WTC11 (cell line): ENCODE data around the gene SERPINB1. TPM values are rescaled to one million over a fixed set of nuclear protein-coding genes. Genes with fewer than 3 reads are reported as not detected.

Experiments used
- ATAC-seq: fragments of 200-7000 bp; cut with Tn5 transposase; 2 replicates; pipeline ENCODE4 v1.10.0; 2021; ENCODE audit warnings: mild to moderate bottlenecking, moderate library complexity
- CTCF ChIA-PET: fragments of 300-600 bp; sonication (Branson Sonifier 250); formaldehyde crosslinking; loops from one replicate; lab custom pipeline; 2021; ENCODE audit warnings: antibody characterized with exemption; lab: Charles Lee
- POLR2A ChIA-PET: fragments of 350-600 bp; sonication (Branson Sonifier 250); formaldehyde crosslinking; loops from one replicate; lab custom pipeline; 2021; ENCODE audit warnings: antibody characterized with exemption; lab: Charles Lee
- DNase-seq: peaks from one replicate; pipeline ENCODE4 v3.0.0; 2021; ENCODE audit warnings: low spot score
- H3K27ac Mint-ChIP-seq: 2 replicates; pipeline ENCODE4 v1.8.0; 2021; ENCODE audit warnings: mixed read lengths
- H3K27me3 Mint-ChIP-seq: 2 replicates; pipeline ENCODE4 v1.8.0; 2021; ENCODE audit warnings: low read depth, mild to moderate bottlenecking, moderate library complexity, mixed read lengths
- H3K36me3 Mint-ChIP-seq: 2 replicates; pipeline ENCODE4 v1.8.0; 2021; ENCODE audit warnings: mixed read lengths
- H3K4me1 Mint-ChIP-seq: 2 replicates; pipeline ENCODE4 v1.8.0; 2022; ENCODE audit warnings: mixed read lengths
- H3K4me3 Mint-ChIP-seq: 2 replicates; pipeline ENCODE4 v1.8.0; 2021; ENCODE audit warnings: mild to moderate bottlenecking, moderate library complexity, mixed read lengths
- H3K9me3 Mint-ChIP-seq: 2 replicates; pipeline ENCODE4 v1.8.0; 2021; ENCODE audit warnings: mixed read lengths
- ELF4 ChIP-seq: sonication (generic); formaldehyde crosslinking; IDR thresholded peaks from 2 replicates; pipeline ENCODE4 v1.8.1; 2022; ENCODE audit warnings: low read depth, mild to moderate bottlenecking, moderate library complexity, missing genetic modification reagents
- FOXP1 ChIP-seq: sonication (generic); formaldehyde crosslinking; IDR thresholded peaks from 2 replicates; pipeline ENCODE4 v1.8.0; 2022; ENCODE audit warnings: missing genetic modification reagents, mild to moderate bottlenecking, moderate library complexity, borderline replicate concordance
- GRHL2 ChIP-seq: fragments of 250-450 bp; sonication (Bioruptor Pico); IDR thresholded peaks from 2 replicates; pipeline ENCODE4 v1.8.0; 2022; ENCODE audit warnings: mild to moderate bottlenecking, moderate library complexity; ENCODE audit not compliant: insufficient replicate concordance, severe bottlenecking
- IRF2 ChIP-seq: sonication (generic); formaldehyde crosslinking; IDR thresholded peaks from 2 replicates; pipeline ENCODE4 v1.8.0; 2022; ENCODE audit warnings: low read depth, missing genetic modification reagents, borderline replicate concordance
- NR1H2 ChIP-seq: sonication (generic); formaldehyde crosslinking; IDR thresholded peaks from 2 replicates; pipeline ENCODE4 v1.9.0; 2021; ENCODE audit warnings: mild to moderate bottlenecking, moderate library complexity, missing genetic modification reagents
- NR3C1 ChIP-seq: sonication (generic); formaldehyde crosslinking; conservative IDR thresholded peaks from 2 replicates; pipeline ENCODE4 v1.8.1; 2023; ENCODE audit warnings: low read depth, mild to moderate bottlenecking, missing genetic modification reagents
- PRRX2 ChIP-seq: fragments of 250-450 bp; sonication (Bioruptor Pico); IDR thresholded peaks from 2 replicates; pipeline ENCODE4 v1.8.0; 2021; ENCODE audit warnings: mild to moderate bottlenecking
- TEAD1 ChIP-seq: sonication (generic); formaldehyde crosslinking; IDR thresholded peaks from 2 replicates; pipeline ENCODE4 v1.8.0; 2022; ENCODE audit warnings: mild to moderate bottlenecking, missing genetic modification reagents
- TP53 ChIP-seq: sonication (generic); formaldehyde crosslinking; IDR thresholded peaks from 2 replicates; pipeline ENCODE4 v1.8.1; 2023; ENCODE audit warnings: mild to moderate bottlenecking, missing genetic modification reagents
- ZNF423 ChIP-seq: fragments of 250-450 bp; sonication (Bioruptor Pico); IDR thresholded peaks from 2 replicates; pipeline ENCODE4 v2.1.2; 2022; ENCODE audit warnings: mild to moderate bottlenecking, moderate library complexity
- total RNA-seq: library from RNA; stranded (reverse); gene quantifications from 3 replicates; pipeline ENCODE4 v1.2.3, GENCODE V29; 2021
- TF ChIP-seq, protein P1 (sequence below): sonication (generic); formaldehyde crosslinking; IDR thresholded peaks from 2 replicates; pipeline ENCODE4 v1.8.1; 2022; ENCODE audit warnings: low read depth, missing genetic modification reagents, borderline replicate concordance
- TF ChIP-seq, protein P2 (sequence below): sonication (generic); formaldehyde crosslinking; IDR thresholded peaks from 2 replicates; pipeline ENCODE4 v1.8.0; 2022; ENCODE audit warnings: mild to moderate bottlenecking, missing genetic modification reagents
- TF ChIP-seq, protein P3 (sequence below): fragments of 250-450 bp; sonication (Bioruptor Pico); IDR thresholded peaks from 2 replicates; pipeline ENCODE4 v2.1.2; 2022; ENCODE audit warnings: mild to moderate bottlenecking, moderate library complexity
- TF ChIP-seq, protein P4 (sequence below): fragments of 200-600 bp; IDR thresholded peaks from 2 replicates; pipeline ENCODE4 v1.8.0; 2022; ENCODE audit warnings: antibody characterized with exemption
- TF ChIP-seq, protein P5 (sequence below): sonication (generic); formaldehyde crosslinking; IDR thresholded peaks from 2 replicates; pipeline ENCODE4 v1.8.1; 2023; ENCODE audit warnings: mild to moderate bottlenecking, missing genetic modification reagents, moderate library complexity
- TF ChIP-seq, protein P6 (sequence below): sonication (generic); formaldehyde crosslinking; IDR thresholded peaks from 2 replicates; pipeline ENCODE4 v1.8.1; 2022; ENCODE audit warnings: mild to moderate bottlenecking, moderate library complexity, missing genetic modification reagents
- TF ChIP-seq, protein P7 (sequence below): fragments of 250-450 bp; sonication (Bioruptor Pico); IDR thresholded peaks from 2 replicates; pipeline ENCODE4 v1.9.0; 2021; ENCODE audit warnings: moderate library complexity, mild to moderate bottlenecking, inconsistent platforms, borderline replicate concordance

SERPINB1 gene
- total RNA-seq, 1 experiment from 2014 or later = 14.8 TPM

DNA sequence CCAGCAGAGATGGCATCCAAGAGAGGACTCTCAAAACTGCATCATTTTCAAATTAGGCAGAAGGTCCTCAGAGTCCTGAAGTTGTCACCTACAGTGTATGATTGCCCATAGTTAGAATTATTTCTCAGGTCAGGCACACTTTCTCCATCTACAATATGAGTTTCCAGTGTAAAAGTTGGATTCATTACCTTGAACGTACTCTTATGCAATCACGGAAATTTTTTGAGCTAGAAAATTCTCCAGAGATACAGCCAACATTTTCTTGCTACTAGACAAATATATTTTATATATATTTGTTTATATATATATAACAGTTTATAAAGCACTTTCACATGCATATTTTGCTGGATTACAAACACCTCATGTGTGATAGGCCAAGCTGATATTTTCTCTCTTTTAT lies 29.4 kb upstream of the SERPINB1 start:
- ChIA-PET POLR2A (interaction anchor here (0.9 kb wide), 1 partner anchor 81 kb away, joined by 3 read pairs; no protein-coding TSS in a partner anchor), CTCF (interaction anchor here (0.7 to 3.3 kb wide), 5 partner anchors 25 to 118 kb away, joined by 3 to 10 read pairs (median 4); no protein-coding TSS in a partner anchor)
- peaks cover 15% of the 10 kb centered on the region for H3K27me3 Mint-ChIP-seq
- H3K27ac Mint-ChIP-seq = no peak overlapping the region
- peaks cover 14% of the 10 kb centered on the region for H3K9me3 Mint-ChIP-seq
- no peak for TF ChIP-seq ZNF423
- DNase-seq = no peak
- H3K36me3 Mint-ChIP-seq = 0 out of 2 replicates have a peak, but pooled peaks cover 3% of the 10 kb centered on the region
- no peak for ATAC-seq
- H3K4me3 Mint-ChIP-seq = no peak overlapping the region
- H3K4me1 Mint-ChIP-seq = peaks cover 58% of the 10 kb centered on the region

DNA sequence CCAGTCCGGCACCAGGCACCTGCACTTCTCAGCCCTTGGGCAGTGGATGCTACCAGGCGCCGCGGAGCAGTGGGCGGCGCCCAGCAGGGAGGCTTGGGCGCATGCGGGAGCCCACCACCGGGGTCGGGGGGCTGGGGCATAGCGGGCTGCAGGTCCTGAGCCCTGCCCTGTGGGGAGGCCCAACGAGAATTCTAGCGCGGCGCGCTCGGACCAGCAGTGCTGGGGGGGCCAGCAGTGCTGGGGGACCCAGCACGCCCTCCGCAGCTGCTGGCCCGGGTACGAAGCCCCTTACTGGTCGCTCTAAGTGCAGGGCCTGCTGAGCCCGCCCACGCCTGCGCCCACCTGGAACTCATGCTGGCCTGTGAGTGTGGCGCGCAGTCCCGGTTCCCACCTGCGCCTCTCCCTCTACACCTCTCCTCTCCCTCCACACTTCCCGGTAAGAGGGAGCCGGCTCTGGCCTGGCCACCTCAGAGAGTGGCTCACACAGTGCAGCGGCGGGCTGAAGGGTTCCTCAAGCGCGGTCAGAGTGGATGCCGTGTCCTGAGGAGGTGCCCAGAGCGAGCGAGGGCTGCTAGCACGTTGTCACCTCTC lies 28.5 kb upstream of the SERPINB1 start:
- no peak for DNase-seq
- Mint-ChIP-seq H3K36me3 (0 out of 2 replicates have a peak, but pooled peaks cover 3% of the 10 kb centered on the region), H3K4me1 (peaks cover 67% of the 10 kb centered on the region), H3K27me3 (peaks cover 15% of the 10 kb centered on the region), H3K9me3 (peaks cover 14% of the 10 kb centered on the region), H3K4me3 (no peak overlapping the region), H3K27ac (no peak overlapping the region)
- POLR2A ChIA-PET = no interaction called here
- ATAC-seq = 0 out of 2 replicates have a peak, but pooled peaks have one; percentile 11
- CTCF ChIA-PET = interaction anchor here (1.2 to 3.3 kb wide), 6 partner anchors 19 to 82 kb away, joined by 3 to 11 read pairs (median 9); no protein-coding TSS in a partner anchor
- TF ChIP-seq, protein P1, sequence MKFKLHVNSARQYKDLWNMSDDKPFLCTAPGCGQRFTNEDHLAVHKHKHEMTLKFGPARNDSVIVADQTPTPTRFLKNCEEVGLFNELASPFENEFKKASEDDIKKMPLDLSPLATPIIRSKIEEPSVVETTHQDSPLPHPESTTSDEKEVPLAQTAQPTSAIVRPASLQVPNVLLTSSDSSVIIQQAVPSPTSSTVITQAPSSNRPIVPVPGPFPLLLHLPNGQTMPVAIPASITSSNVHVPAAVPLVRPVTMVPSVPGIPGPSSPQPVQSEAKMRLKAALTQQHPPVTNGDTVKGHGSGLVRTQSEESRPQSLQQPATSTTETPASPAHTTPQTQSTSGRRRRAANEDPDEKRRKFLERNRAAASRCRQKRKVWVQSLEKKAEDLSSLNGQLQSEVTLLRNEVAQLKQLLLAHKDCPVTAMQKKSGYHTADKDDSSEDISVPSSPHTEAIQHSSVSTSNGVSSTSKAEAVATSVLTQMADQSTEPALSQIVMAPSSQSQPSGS (CRISPR knock-in tag) = no peak
- TF ChIP-seq GRHL2 (CRISPR knock-in tag) (no peak), PRRX2 (CRISPR knock-in tag) (no peak), IRF2 (CRISPR knock-in tag) (no peak), NR3C1 (CRISPR knock-in tag) (no peak), NR1H2 (CRISPR knock-in tag) (no peak), FOXP1 (no peak), TP53 (no peak), TEAD1 (CRISPR knock-in tag) (no peak), ELF4 (CRISPR knock-in tag) (no peak)
- TF ChIP-seq, protein P2, sequence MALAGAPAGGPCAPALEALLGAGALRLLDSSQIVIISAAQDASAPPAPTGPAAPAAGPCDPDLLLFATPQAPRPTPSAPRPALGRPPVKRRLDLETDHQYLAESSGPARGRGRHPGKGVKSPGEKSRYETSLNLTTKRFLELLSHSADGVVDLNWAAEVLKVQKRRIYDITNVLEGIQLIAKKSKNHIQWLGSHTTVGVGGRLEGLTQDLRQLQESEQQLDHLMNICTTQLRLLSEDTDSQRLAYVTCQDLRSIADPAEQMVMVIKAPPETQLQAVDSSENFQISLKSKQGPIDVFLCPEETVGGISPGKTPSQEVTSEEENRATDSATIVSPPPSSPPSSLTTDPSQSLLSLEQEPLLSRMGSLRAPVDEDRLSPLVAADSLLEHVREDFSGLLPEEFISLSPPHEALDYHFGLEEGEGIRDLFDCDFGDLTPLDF = no peak
- TF ChIP-seq, protein P3, sequence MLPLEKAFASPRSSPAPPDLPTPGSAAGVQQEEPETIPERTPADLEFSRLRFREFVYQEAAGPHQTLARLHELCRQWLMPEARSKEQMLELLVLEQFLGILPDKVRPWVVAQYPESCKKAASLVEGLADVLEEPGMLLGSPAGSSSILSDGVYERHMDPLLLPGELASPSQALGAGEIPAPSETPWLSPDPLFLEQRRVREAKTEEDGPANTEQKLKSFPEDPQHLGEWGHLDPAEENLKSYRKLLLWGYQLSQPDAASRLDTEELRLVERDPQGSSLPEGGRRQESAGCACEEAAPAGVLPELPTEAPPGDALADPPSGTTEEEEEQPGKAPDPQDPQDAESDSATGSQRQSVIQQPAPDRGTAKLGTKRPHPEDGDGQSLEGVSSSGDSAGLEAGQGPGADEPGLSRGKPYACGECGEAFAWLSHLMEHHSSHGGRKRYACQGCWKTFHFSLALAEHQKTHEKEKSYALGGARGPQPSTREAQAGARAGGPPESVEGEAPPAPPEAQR (CRISPR knock-in tag) = no peak
- TF ChIP-seq, protein P4, sequence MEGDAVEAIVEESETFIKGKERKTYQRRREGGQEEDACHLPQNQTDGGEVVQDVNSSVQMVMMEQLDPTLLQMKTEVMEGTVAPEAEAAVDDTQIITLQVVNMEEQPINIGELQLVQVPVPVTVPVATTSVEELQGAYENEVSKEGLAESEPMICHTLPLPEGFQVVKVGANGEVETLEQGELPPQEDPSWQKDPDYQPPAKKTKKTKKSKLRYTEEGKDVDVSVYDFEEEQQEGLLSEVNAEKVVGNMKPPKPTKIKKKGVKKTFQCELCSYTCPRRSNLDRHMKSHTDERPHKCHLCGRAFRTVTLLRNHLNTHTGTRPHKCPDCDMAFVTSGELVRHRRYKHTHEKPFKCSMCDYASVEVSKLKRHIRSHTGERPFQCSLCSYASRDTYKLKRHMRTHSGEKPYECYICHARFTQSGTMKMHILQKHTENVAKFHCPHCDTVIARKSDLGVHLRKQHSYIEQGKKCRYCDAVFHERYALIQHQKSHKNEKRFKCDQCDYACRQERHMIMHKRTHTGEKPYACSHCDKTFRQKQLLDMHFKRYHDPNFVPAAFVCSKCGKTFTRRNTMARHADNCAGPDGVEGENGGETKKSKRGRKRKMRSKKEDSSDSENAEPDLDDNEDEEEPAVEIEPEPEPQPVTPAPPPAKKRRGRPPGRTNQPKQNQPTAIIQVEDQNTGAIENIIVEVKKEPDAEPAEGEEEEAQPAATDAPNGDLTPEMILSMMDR = no peak
- TF ChIP-seq, protein P5, sequence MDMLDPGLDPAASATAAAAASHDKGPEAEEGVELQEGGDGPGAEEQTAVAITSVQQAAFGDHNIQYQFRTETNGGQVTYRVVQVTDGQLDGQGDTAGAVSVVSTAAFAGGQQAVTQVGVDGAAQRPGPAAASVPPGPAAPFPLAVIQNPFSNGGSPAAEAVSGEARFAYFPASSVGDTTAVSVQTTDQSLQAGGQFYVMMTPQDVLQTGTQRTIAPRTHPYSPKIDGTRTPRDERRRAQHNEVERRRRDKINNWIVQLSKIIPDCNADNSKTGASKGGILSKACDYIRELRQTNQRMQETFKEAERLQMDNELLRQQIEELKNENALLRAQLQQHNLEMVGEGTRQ (CRISPR knock-in tag) = no peak
- TF ChIP-seq, protein P6, sequence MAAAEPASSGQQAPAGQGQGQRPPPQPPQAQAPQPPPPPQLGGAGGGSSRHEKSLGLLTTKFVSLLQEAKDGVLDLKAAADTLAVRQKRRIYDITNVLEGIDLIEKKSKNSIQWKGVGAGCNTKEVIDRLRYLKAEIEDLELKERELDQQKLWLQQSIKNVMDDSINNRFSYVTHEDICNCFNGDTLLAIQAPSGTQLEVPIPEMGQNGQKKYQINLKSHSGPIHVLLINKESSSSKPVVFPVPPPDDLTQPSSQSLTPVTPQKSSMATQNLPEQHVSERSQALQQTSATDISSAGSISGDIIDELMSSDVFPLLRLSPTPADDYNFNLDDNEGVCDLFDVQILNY (CRISPR knock-in tag) = no peak
- TF ChIP-seq, protein P7, sequence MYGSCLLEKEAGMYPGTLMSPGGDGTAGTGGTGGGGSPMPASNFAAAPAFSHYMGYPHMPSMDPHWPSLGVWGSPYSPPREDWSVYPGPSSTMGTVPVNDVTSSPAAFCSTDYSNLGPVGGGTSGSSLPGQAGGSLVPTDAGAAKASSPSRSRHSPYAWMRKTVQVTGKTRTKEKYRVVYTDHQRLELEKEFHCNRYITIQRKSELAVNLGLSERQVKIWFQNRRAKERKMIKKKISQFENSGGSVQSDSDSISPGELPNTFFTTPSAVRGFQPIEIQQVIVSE (CRISPR knock-in tag) = no peak
